GM12878 (cell line): Measurements from ENCODE around the gene OR52D1. TPM values are rescaled to one million over a fixed set of nuclear protein-coding genes. Genes with fewer than 3 reads are reported as not detected.

Source experiments
- ATAC-seq: fragments of 200-7000 bp; cut with Tn5 transposase; 3 replicates; pipeline ENCODE4 v1.9.1; 2020; ENCODE audit warnings: mild to moderate bottlenecking, moderate library complexity
- BruUV-seq: library from RNA; stranded (reverse); fragments of 400-500 nt; replicated peaks from 2 replicates; lab custom pipeline; 2021; lab: Mats Ljungman, UMichigan
- CTCF ChIA-PET: fragments of 300-600 bp; sonication (Branson Sonifier 250); formaldehyde crosslinking; extraction: SDS; loops from one replicate; lab custom pipeline; 2021; ENCODE audit warnings: inconsistent platforms; lab: Yijun Ruan, JAX
- POLR2A ChIA-PET: fragments of 350-600 bp; formaldehyde crosslinking; extraction: SDS; loops from one replicate; lab custom pipeline; 2021; ENCODE audit warnings: inconsistent platforms; lab: Charles Lee
- RAD21 ChIA-PET: fragments of 300-600 bp; sonication (Branson Sonifier 250); formaldehyde crosslinking; loops from one replicate; lab custom pipeline; 2023; ENCODE audit warnings: antibody characterized with exemption; ENCODE audit not compliant: unreplicated experiment; lab: Charles Lee
- SMC1A ChIA-PET: fragments of 300-600 bp; sonication (Branson Sonifier 250); formaldehyde crosslinking; loops from one replicate; lab custom pipeline; 2023; ENCODE audit not compliant: unreplicated experiment, uncharacterized antibody; lab: Charles Lee
- DNase-seq: peaks from one replicate; pipeline ENCODE4 v3.0.0-alpha.2; 2011; ENCODE audit warnings: low read depth, low spot score
- FAIRE-seq: peaks from 3 replicates; lab custom pipeline; 2011; peaks lifted over from hg19 to GRCh38; lab: Jason Lieb, UNC
- H2AFZ ChIP-seq: 2 replicates; pipeline ENCODE4 v1.6.0; 2011; ENCODE audit warnings: low read depth, low read length, control low read depth; ENCODE audit not compliant: control insufficient read depth
- H3K27ac ChIP-seq: 2 replicates; pipeline ENCODE4 v1.5.1; 2011; ENCODE audit warnings: control low read depth; ENCODE audit not compliant: control insufficient read depth, insufficient read depth
- H3K27me3 ChIP-seq, 2 experiments: replicated peaks in 1 of 2; 2 replicates each; pipeline versions ENCODE4 v1.6.0 to v1.6.1; 2011; ENCODE audit warnings: low read length in 1 of 2; ENCODE audit not compliant: control insufficient read depth in 2 of 2, insufficient read depth in 2 of 2
- H3K36me3 ChIP-seq, 2 experiments: 2 replicates each; pipeline ENCODE4 v1.5.1; 2011; ENCODE audit warnings: low read length in 1 of 2; ENCODE audit not compliant: control insufficient read depth in 2 of 2, insufficient read depth in 2 of 2
- H3K4me1 ChIP-seq: 2 replicates; pipeline ENCODE4 v1.6.1; 2011; ENCODE audit warnings: mild to moderate bottlenecking, low read length, moderate library complexity, mixed read lengths; ENCODE audit not compliant: control insufficient read depth, insufficient read depth
- H3K4me2 ChIP-seq: 2 replicates; pipeline ENCODE4 v1.6.0; 2011; ENCODE audit warnings: control low read depth; ENCODE audit not compliant: control insufficient read depth, insufficient read depth
- H3K4me3 ChIP-seq: fragments of 200-600 bp; sonication (generic); 2 replicates; pipeline ENCODE4 v1.5.1; 2016
- H3K79me2 ChIP-seq: 2 replicates; pipeline ENCODE4 v1.6.0; 2011; ENCODE audit warnings: low read length; ENCODE audit not compliant: control insufficient read depth, insufficient read depth
- H3K9ac ChIP-seq: 2 replicates; pipeline ENCODE4 v1.8.0; 2011; ENCODE audit warnings: low read length, control low read depth, mixed read lengths; ENCODE audit not compliant: control insufficient read depth, insufficient read depth
- H3K9me3 ChIP-seq: replicated peaks from 3 replicates; pipeline ENCODE4 v1.5.1; 2011; ENCODE audit warnings: mild to moderate bottlenecking, low read length; ENCODE audit not compliant: control insufficient read depth, insufficient read depth
- H4K20me1 ChIP-seq: 2 replicates; pipeline ENCODE4 v1.6.0; 2011; ENCODE audit not compliant: control insufficient read depth, insufficient read depth
- CHD2 ChIP-seq: IDR thresholded peaks from 2 replicates; pipeline ENCODE4 v1.6.1; 2011; ENCODE audit warnings: low read depth, low read length, improper control_type of control experiment, borderline replicate concordance
- HDGF ChIP-seq: fragments of 450-650 bp; IDR thresholded peaks from 2 replicates; pipeline ENCODE4 v1.6.1; 2016; ENCODE audit warnings: antibody characterized with exemption
- MXI1 ChIP-seq: fragments of 150-350 bp; IDR thresholded peaks from 2 replicates; pipeline ENCODE4 v1.6.1; 2011; ENCODE audit warnings: low read depth, mild to moderate bottlenecking, inconsistent platforms, low read length, improper control_type of control experiment
- NFYA ChIP-seq: IDR thresholded peaks from 2 replicates; pipeline ENCODE4 v1.6.1; 2011; ENCODE audit warnings: low read depth, mild to moderate bottlenecking, low read length, improper control_type of control experiment, borderline replicate concordance
- NR2C2 ChIP-seq: IDR thresholded peaks from 2 replicates; pipeline ENCODE4 v1.6.1; 2011; ENCODE audit warnings: borderline replicate concordance, low read depth; ENCODE audit not compliant: control insufficient read depth, insufficient read length
- PAX8 ChIP-seq: fragments of 450-650 bp; IDR thresholded peaks from 2 replicates; pipeline ENCODE4 v1.6.1; 2017; ENCODE audit warnings: mild to moderate bottlenecking, moderate library complexity
- PML ChIP-seq: IDR thresholded peaks from 2 replicates; pipeline ENCODE4 v1.6.1; 2012; ENCODE audit warnings: low read length, inconsistent platforms
- RAD51 ChIP-seq: fragments of 450-650 bp; IDR thresholded peaks from 2 replicates; pipeline ENCODE4 v1.6.1; 2016; ENCODE audit warnings: moderate library complexity, mild to moderate bottlenecking, inconsistent platforms
- RUNX3 ChIP-seq: IDR thresholded peaks from 2 replicates; pipeline ENCODE4 v1.6.1; 2012; ENCODE audit warnings: low read length, inconsistent platforms
- SIN3A ChIP-seq: IDR thresholded peaks from 2 replicates; pipeline ENCODE4 v1.6.1; 2012; ENCODE audit warnings: low read depth, low read length, improper control_type of control experiment
- SREBF1 ChIP-seq: IDR thresholded peaks from 2 replicates; pipeline ENCODE4 v1.6.1; 2012; ENCODE audit warnings: mild to moderate bottlenecking, low read length
- SUPT20H ChIP-seq: IDR thresholded peaks from 2 replicates; pipeline ENCODE4 v1.6.1; 2011; ENCODE audit warnings: low read depth, mild to moderate bottlenecking, low read length, moderate library complexity, borderline replicate concordance; ENCODE audit not compliant: control insufficient read depth
- TARDBP ChIP-seq: IDR thresholded peaks from 2 replicates; pipeline ENCODE4 v1.6.1; 2016; ENCODE audit warnings: borderline replicate concordance
- TBL1XR1 ChIP-seq: IDR thresholded peaks from 2 replicates; pipeline ENCODE4 v1.6.1; 2012; ENCODE audit warnings: low read depth, low read length, improper control_type of control experiment
- TCF3 ChIP-seq: IDR thresholded peaks from 2 replicates; pipeline ENCODE4 v1.6.1; 2012; ENCODE audit warnings: low read depth, mild to moderate bottlenecking, low read length, borderline replicate concordance; ENCODE audit not compliant: insufficient read depth
- in situ Hi-C: fragments of 300-500 bp; cut with MboI; formaldehyde crosslinking; loops from 9 replicates; pipeline ENCODE4 v1.14.3; 2018; ENCODE audit warnings: mixed read lengths
- intact Hi-C: fragments of 100-400 bp; cut with micrococcal nuclease; formaldehyde crosslinking; loops from one replicate; pipeline ENCODE4 v1.14.2; 2022; ENCODE audit not compliant: unreplicated experiment
- polyA plus RNA-seq, 11 experiments: library from polyadenylated mRNA; depleted of rRNA in 4 of 11; unstranded in 6 of 11; stranded (reverse) in 5 of 11; fragments of >200 nt; fragmentation: Nextera tagmentation in 4 of 11; fragmentation: Illumina TruSeq in 1 of 11; extraction: Ambion mirVana in 4 of 11; extraction: Trizol in 1 of 11; gene quantifications; 1 replicate in 1 of 11; 2 replicates in 10 of 11; pipeline versions ENCODE4 v1.2.1 to v1.2.3, GENCODE V29; 2011 to 2016; ENCODE audit warnings: inconsistent platforms in 2 of 11, missing spikeins in 2 of 11, low read depth in 1 of 11
- total RNA-seq, 4 experiments: library from RNA; depleted of rRNA in 3 of 4; stranded (reverse); fragments of >200 nt in 3 of 4; fragmentation: Illumina TruSeq in 1 of 4; extraction: Trizol in 1 of 4; gene quantifications; 2 replicates each; pipeline versions ENCODE4 v1.2.1 to v1.2.3, GENCODE V29; 2013 to 2021
- TF ChIP-seq, protein P1 (sequence below): fragments of 450-650 bp; IDR thresholded peaks from 2 replicates; pipeline ENCODE4 v1.6.1; 2017; ENCODE audit warnings: mild to moderate bottlenecking, moderate library complexity
- TF ChIP-seq, protein P2 (sequence below): fragments of 450-650 bp; IDR thresholded peaks from 2 replicates; pipeline ENCODE4 v1.6.1; 2014; ENCODE audit warnings: mild to moderate bottlenecking
- TF ChIP-seq, protein P3 (sequence below): fragments of 450-650 bp; IDR thresholded peaks from 2 replicates; pipeline ENCODE4 v1.6.1; 2017; ENCODE audit warnings: borderline replicate concordance

The OR52D1 gene
- total and polyA plus RNA-seq, 10 of the 15 experiments (the other 5 are each of a cell fraction or from before 2014, with no cell fraction given) = not detected

- Histone ChIP-seq H3K27ac (no peak overlapping the region), H3K4me2 (no peak overlapping the region), H3K9me3 (no peaks in the 10 kb centered on the region), H3K36me3 (no peaks in the 10 kb centered on the region), H3K4me1 (no peaks in the 10 kb centered on the region), H4K20me1 (no peaks in the 10 kb centered on the region), H3K27me3 (no peaks in the 10 kb centered on the region), H3K79me2 (no peaks in the 10 kb centered on the region), H3K4me3 (no peak overlapping the region), H3K9ac (no peak overlapping the region), H2AFZ (no peak overlapping the region)
- DNase-seq (no peak), FAIRE-seq (no peak), ATAC-seq (no peak)
- ChIA-PET CTCF (no interaction called here), RAD21 (no interaction called here), SMC1A (no interaction called here), POLR2A (no interaction called here)
- BruUV-seq = no TSS peak
- intact Hi-C loops (no loop called here), in situ Hi-C loops (no loop called here)
- TF ChIP-seq TCF3 (no peak), TARDBP (no peak), TBL1XR1 (no peak), CHD2 (no peak), NFYA (no peak), PML (no peak), MXI1 (no peak), RAD51 (no peak), RUNX3 (no peak), SIN3A (no peak), SUPT20H (no peak), NR2C2 (no peak), SREBF1 (no peak), HDGF (no peak), PAX8 (no peak)
- TF ChIP-seq, protein P1, sequence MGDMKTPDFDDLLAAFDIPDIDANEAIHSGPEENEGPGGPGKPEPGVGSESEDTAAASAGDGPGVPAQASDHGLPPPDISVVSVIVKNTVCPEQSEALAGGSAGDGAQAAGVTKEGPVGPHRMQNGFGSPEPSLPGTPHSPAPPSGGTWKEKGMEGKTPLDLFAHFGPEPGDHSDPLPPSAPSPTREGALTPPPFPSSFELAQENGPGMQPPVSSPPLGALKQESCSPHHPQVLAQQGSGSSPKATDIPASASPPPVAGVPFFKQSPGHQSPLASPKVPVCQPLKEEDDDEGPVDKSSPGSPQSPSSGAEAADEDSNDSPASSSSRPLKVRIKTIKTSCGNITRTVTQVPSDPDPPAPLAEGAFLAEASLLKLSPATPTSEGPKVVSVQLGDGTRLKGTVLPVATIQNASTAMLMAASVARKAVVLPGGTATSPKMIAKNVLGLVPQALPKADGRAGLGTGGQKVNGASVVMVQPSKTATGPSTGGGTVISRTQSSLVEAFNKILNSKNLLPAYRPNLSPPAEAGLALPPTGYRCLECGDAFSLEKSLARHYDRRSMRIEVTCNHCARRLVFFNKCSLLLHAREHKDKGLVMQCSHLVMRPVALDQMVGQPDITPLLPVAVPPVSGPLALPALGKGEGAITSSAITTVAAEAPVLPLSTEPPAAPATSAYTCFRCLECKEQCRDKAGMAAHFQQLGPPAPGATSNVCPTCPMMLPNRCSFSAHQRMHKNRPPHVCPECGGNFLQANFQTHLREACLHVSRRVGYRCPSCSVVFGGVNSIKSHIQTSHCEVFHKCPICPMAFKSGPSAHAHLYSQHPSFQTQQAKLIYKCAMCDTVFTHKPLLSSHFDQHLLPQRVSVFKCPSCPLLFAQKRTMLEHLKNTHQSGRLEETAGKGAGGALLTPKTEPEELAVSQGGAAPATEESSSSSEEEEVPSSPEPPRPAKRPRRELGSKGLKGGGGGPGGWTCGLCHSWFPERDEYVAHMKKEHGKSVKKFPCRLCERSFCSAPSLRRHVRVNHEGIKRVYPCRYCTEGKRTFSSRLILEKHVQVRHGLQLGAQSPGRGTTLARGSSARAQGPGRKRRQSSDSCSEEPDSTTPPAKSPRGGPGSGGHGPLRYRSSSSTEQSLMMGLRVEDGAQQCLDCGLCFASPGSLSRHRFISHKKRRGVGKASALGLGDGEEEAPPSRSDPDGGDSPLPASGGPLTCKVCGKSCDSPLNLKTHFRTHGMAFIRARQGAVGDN = no peak
- TF ChIP-seq, protein P2, sequence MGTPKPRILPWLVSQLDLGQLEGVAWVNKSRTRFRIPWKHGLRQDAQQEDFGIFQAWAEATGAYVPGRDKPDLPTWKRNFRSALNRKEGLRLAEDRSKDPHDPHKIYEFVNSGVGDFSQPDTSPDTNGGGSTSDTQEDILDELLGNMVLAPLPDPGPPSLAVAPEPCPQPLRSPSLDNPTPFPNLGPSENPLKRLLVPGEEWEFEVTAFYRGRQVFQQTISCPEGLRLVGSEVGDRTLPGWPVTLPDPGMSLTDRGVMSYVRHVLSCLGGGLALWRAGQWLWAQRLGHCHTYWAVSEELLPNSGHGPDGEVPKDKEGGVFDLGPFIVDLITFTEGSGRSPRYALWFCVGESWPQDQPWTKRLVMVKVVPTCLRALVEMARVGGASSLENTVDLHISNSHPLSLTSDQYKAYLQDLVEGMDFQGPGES = no peak
- TF ChIP-seq, protein P3, sequence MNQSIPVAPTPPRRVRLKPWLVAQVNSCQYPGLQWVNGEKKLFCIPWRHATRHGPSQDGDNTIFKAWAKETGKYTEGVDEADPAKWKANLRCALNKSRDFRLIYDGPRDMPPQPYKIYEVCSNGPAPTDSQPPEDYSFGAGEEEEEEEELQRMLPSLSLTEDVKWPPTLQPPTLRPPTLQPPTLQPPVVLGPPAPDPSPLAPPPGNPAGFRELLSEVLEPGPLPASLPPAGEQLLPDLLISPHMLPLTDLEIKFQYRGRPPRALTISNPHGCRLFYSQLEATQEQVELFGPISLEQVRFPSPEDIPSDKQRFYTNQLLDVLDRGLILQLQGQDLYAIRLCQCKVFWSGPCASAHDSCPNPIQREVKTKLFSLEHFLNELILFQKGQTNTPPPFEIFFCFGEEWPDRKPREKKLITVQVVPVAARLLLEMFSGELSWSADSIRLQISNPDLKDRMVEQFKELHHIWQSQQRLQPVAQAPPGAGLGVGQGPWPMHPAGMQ = no peak
Observed at GRCh38 chr11:5536482-5536881, 48.0 kb downstream of the OR52D1 start.
